Chondrocyte (in vitro differentiated cells): ENCODE results near the gene KCNMB4. TPM values are rescaled to one million over a fixed set of nuclear protein-coding genes. Genes with fewer than 3 reads are reported as not detected.

Source experiments
- DNase-seq: peaks from one replicate; pipeline ENCODE4 v3.0.0; 2021; ENCODE audit warnings: mixed read lengths, low spot score
- H3K27ac Mint-ChIP-seq: one replicate; pipeline ENCODE4 v1.8.0; 2021; ENCODE audit warnings: mild to moderate bottlenecking, moderate library complexity, mixed read lengths; ENCODE audit not compliant: unreplicated experiment
- H3K27me3 Mint-ChIP-seq: 2 replicates; pipeline ENCODE4 v1.8.0; 2021; ENCODE audit warnings: low read depth, mixed read lengths
- H3K36me3 Mint-ChIP-seq: 2 replicates; pipeline ENCODE4 v1.8.0; 2021; ENCODE audit warnings: low read depth, mixed read lengths
- H3K4me1 Mint-ChIP-seq: 2 replicates; pipeline ENCODE4 v1.8.0; 2021; ENCODE audit warnings: low read depth, mild to moderate bottlenecking, mixed read lengths
- H3K4me3 Mint-ChIP-seq: one replicate; pipeline ENCODE4 v1.8.0; 2021; ENCODE audit warnings: mild to moderate bottlenecking, moderate library complexity, mixed read lengths; ENCODE audit not compliant: unreplicated experiment
- H3K9me3 Mint-ChIP-seq: 2 replicates; pipeline ENCODE4 v1.8.0; 2021; ENCODE audit warnings: low read depth, mixed read lengths
- total RNA-seq: library from RNA; stranded (reverse); gene quantifications from 3 replicates; pipeline ENCODE4 v1.2.1, GENCODE V29; 2021
- TF ChIP-seq, protein P1 (sequence below): fragments of 200-600 bp; sonication (generic); IDR thresholded peaks from 2 replicates; pipeline ENCODE4 v1.5.0; 2021; ENCODE audit warnings: antibody characterized with exemption, mild to moderate bottlenecking, moderate library complexity

KCNMB4 gene
- total RNA-seq, 1 donor from 2014 or later, result 3.3 TPM

DNA sequence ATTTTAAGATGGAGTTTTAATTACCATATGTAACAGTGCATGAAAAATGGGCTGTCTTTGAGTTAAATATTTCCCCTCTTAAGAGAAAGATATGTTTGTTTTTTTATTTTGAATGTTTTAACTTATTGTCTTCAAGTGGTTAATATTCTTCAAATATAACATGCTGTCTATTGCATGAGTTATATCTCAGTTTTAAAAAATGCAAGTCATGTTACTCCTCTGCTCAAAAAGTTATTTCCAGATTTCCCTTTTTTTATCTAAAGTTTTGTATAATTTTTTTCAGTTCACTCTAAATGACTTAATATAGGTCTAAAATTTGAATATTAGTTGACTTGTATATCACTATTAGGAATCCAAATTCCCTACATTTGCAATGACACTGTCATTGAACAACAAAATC, 5.9 kb upstream of the KCNMB4 start:
- peaks cover 2% of the 10 kb centered on the region for H3K36me3 Mint-ChIP-seq
- no peak overlapping the region for H3K27ac Mint-ChIP-seq
- no peak for DNase-seq
- peaks cover 5% of the 10 kb centered on the region for H3K4me1 Mint-ChIP-seq
- TF ChIP-seq, protein P1, sequence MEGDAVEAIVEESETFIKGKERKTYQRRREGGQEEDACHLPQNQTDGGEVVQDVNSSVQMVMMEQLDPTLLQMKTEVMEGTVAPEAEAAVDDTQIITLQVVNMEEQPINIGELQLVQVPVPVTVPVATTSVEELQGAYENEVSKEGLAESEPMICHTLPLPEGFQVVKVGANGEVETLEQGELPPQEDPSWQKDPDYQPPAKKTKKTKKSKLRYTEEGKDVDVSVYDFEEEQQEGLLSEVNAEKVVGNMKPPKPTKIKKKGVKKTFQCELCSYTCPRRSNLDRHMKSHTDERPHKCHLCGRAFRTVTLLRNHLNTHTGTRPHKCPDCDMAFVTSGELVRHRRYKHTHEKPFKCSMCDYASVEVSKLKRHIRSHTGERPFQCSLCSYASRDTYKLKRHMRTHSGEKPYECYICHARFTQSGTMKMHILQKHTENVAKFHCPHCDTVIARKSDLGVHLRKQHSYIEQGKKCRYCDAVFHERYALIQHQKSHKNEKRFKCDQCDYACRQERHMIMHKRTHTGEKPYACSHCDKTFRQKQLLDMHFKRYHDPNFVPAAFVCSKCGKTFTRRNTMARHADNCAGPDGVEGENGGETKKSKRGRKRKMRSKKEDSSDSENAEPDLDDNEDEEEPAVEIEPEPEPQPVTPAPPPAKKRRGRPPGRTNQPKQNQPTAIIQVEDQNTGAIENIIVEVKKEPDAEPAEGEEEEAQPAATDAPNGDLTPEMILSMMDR, result no peak
- no peak overlapping the region for H3K4me3 Mint-ChIP-seq
- no peaks in the 10 kb centered on the region for H3K9me3 Mint-ChIP-seq
- H3K27me3 Mint-ChIP-seq, result peaks cover 8% of the 10 kb centered on the region

GRCh38 chr12:70364695-70365397, 1.2 kb upstream of the KCNMB4 start:
- DNase-seq, result no peak
- no peaks in the 10 kb centered on the region for H3K36me3 Mint-ChIP-seq
- H3K9me3 Mint-ChIP-seq, result no peaks in the 10 kb centered on the region
- peaks cover 20% of the 10 kb centered on the region for H3K4me1 Mint-ChIP-seq
- no peak overlapping the region for H3K27ac Mint-ChIP-seq
- H3K4me3 Mint-ChIP-seq, result peak overlapping the region; percentile 75
- TF ChIP-seq, protein P1, result no peak
- H3K27me3 Mint-ChIP-seq, result peaks cover 8% of the 10 kb centered on the region

DNA sequence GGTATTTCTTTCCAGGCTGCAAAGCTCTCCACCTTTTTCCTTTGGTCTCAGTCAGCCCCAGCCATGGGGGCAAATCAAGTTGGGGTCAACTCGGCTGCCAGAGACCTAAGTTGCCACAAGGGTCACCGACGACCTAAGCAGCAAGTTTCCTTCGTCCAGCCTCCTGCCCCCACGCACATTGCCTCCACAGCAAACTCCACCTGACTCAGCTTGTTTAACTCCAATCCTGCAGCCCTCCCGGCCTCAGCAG, 767 bp upstream of the KCNMB4 start:
- TF ChIP-seq, protein P1, result no peak
- DNase-seq, result no peak
- H3K36me3 Mint-ChIP-seq, result no peaks in the 10 kb centered on the region
- H3K9me3 Mint-ChIP-seq, result no peaks in the 10 kb centered on the region
- H3K27ac Mint-ChIP-seq, result no peak overlapping the region
- peaks cover 20% of the 10 kb centered on the region for H3K4me1 Mint-ChIP-seq
- peaks cover 8% of the 10 kb centered on the region for H3K27me3 Mint-ChIP-seq
- peak overlapping the region; percentile 75 for H3K4me3 Mint-ChIP-seq

DNA sequence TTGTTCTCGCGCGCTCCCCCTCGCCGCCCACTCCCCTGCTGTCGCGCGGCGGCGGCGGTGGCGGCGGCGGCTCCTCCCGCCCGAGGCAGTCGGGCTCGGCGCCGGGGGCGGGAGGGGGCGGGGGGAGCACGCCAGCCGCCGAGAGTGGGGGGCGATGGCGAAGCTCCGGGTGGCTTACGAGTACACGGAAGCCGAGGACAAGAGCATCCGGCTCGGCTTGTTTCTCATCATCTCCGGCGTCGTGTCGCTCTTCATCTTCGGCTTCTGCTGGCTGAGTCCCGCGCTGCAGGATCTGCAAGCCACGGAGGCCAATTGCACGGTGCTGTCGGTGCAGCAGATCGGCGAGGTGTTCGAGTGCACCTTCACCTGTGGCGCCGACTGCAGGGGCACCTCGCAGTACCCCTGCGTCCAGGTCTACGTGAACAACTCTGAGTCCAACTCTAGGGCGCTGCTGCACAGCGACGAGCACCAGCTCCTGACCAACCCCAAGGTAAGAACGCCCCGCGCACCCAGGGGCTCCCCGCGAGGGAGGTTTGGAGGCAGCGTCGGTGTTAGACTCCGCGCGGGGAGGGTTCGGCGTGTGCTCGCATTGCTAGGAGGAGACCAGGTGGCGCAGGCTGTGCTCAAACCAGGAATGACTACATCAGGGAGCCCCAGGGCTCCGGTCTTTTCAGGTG, 629 bp downstream of the KCNMB4 start:
- peak; percentile 78 for DNase-seq
- H3K27ac Mint-ChIP-seq, result no peak overlapping the region
- peaks cover 8% of the 10 kb centered on the region for H3K27me3 Mint-ChIP-seq
- H3K36me3 Mint-ChIP-seq, result no peaks in the 10 kb centered on the region
- TF ChIP-seq, protein P1, result no peak
- H3K4me3 Mint-ChIP-seq, result peak overlapping the region; percentile 90
- no peaks in the 10 kb centered on the region for H3K9me3 Mint-ChIP-seq
- peaks cover 20% of the 10 kb centered on the region for H3K4me1 Mint-ChIP-seq

- no peaks in the 10 kb centered on the region for H3K9me3 Mint-ChIP-seq
- H3K4me1 Mint-ChIP-seq, result peaks cover 20% of the 10 kb centered on the region
- TF ChIP-seq, protein P1, result no peak
- peak overlapping the region; percentile 90 for H3K4me3 Mint-ChIP-seq
- no peak for DNase-seq
- H3K27ac Mint-ChIP-seq, result no peak overlapping the region
- H3K27me3 Mint-ChIP-seq, result peaks cover 8% of the 10 kb centered on the region
- H3K36me3 Mint-ChIP-seq, result peaks cover 1% of the 10 kb centered on the region
Measured at GRCh38 chr12:70367258-70368141, 1.4 kb downstream of the KCNMB4 start.
